Measurements from ENCODE around the gene ZNF438.
A peak's percentile ranks its signal among the peaks of the same experiment; 100 is the strongest.
"Not testable (repeated sequence)": the region's sequence is repeated elsewhere in the genome, so short reads cannot be mapped to it uniquely, and the experiment has no call there.

ZNF438 gene

GRCh38 chr10:31032258-31033132 lies 830 bp upstream of the ZNF438 start:
- Mint-ChIP-seq H3K27me3 (no peaks in the 10 kb centered on the region), H3K27ac (peak overlapping the region; percentile 96), H3K36me3 (ENCODE audit: low read depth) (no peaks in the 10 kb centered on the region), H3K4me3 (peak overlapping the region; percentile 84), H3K4me1 (ENCODE audit: low read depth) (peaks cover 8% of the 10 kb centered on the region), H3K9me3 (no peaks in the 10 kb centered on the region)

GRCh38 chr10:31031205-31031557 lies 484 bp downstream of the ZNF438 start:
- H3K4me1 Mint-ChIP-seq (ENCODE audit: low read depth): peaks cover 8% of the 10 kb centered on the region
- no peaks in the 10 kb centered on the region for H3K27me3 Mint-ChIP-seq
- peak overlapping the region; percentile 84 for H3K4me3 Mint-ChIP-seq
- H3K36me3 Mint-ChIP-seq (ENCODE audit: low read depth): no peaks in the 10 kb centered on the region
- no peaks in the 10 kb centered on the region for H3K9me3 Mint-ChIP-seq
- peak overlapping the region; percentile 55 for H3K27ac Mint-ChIP-seq

GRCh38 chr10:31030800-31031199 lies 865 bp downstream of the ZNF438 start:
- H3K4me3 Mint-ChIP-seq: peak overlapping the region; percentile 84
- no peaks in the 10 kb centered on the region for H3K36me3 Mint-ChIP-seq (ENCODE audit: low read depth)
- H3K27me3 Mint-ChIP-seq: no peaks in the 10 kb centered on the region
- peaks cover 8% of the 10 kb centered on the region for H3K4me1 Mint-ChIP-seq (ENCODE audit: low read depth)
- H3K27ac Mint-ChIP-seq: peak overlapping the region; percentile 55
- H3K9me3 Mint-ChIP-seq: no peaks in the 10 kb centered on the region

GRCh38 chr10:31030260-31030659 lies 1.4 kb downstream of the ZNF438 start:
- no peaks in the 10 kb centered on the region for H3K9me3 Mint-ChIP-seq
- no peaks in the 10 kb centered on the region for H3K36me3 Mint-ChIP-seq (ENCODE audit: low read depth)
- peaks cover 8% of the 10 kb centered on the region for H3K4me1 Mint-ChIP-seq (ENCODE audit: low read depth)
- no peak overlapping the region for H3K27ac Mint-ChIP-seq
- no peaks in the 10 kb centered on the region for H3K27me3 Mint-ChIP-seq
- H3K4me3 Mint-ChIP-seq: no peak overlapping the region

- peaks cover 12% of the 10 kb centered on the region for H3K4me1 Mint-ChIP-seq (ENCODE audit: low read depth)
- no peaks in the 10 kb centered on the region for H3K36me3 Mint-ChIP-seq (ENCODE audit: low read depth)
- no peak overlapping the region for H3K27ac Mint-ChIP-seq
- no peaks in the 10 kb centered on the region for H3K27me3 Mint-ChIP-seq
- no peaks in the 10 kb centered on the region for H3K9me3 Mint-ChIP-seq
- no peak overlapping the region for H3K4me3 Mint-ChIP-seq
Observed at GRCh38 chr10:31028081-31028480, 3.6 kb downstream of the ZNF438 start.

- H3K27ac Mint-ChIP-seq; H3K9me3 Mint-ChIP-seq; H3K27me3 Mint-ChIP-seq; H3K36me3 Mint-ChIP-seq (ENCODE audit: low read depth); H3K4me3 Mint-ChIP-seq: not testable (repeated sequence)
- H3K4me1 Mint-ChIP-seq (ENCODE audit: low read depth): peaks cover 12% of the 10 kb centered on the region
Observed at GRCh38 chr10:31026279-31026678, 5.4 kb downstream of the ZNF438 start.

- Mint-ChIP-seq H3K36me3 (ENCODE audit: low read depth) (no peaks in the 10 kb centered on the region), H3K27ac (no peak overlapping the region), H3K27me3 (no peaks in the 10 kb centered on the region), H3K9me3 (no peaks in the 10 kb centered on the region), H3K4me1 (ENCODE audit: low read depth) (peaks cover 3% of the 10 kb centered on the region), H3K4me3 (no peak overlapping the region)
Observed at GRCh38 chr10:31025142-31025541, 6.5 kb downstream of the ZNF438 start.

- Mint-ChIP-seq H3K4me1 (ENCODE audit: low read depth) (peaks cover 3% of the 10 kb centered on the region), H3K9me3 (no peaks in the 10 kb centered on the region)
Observed at GRCh38 chr10:31023558-31023957, 8.1 kb downstream of the ZNF438 start.

GRCh38 chr10:31020209-31020608 lies 11.5 kb downstream of the ZNF438 start:
- Mint-ChIP-seq H3K4me1 (ENCODE audit: low read depth) (peaks cover 3% of the 10 kb centered on the region), H3K27me3 (no peaks in the 10 kb centered on the region), H3K27ac (no peak overlapping the region), H3K9me3 (no peaks in the 10 kb centered on the region), H3K4me3 (no peak overlapping the region), H3K36me3 (ENCODE audit: low read depth) (no peaks in the 10 kb centered on the region)

More at GRCh38 chr10:31023558-31023957, 8.1 kb downstream of the ZNF438 start:
- no peak overlapping the region for H3K4me3 Mint-ChIP-seq
- H3K36me3 Mint-ChIP-seq (ENCODE audit: low read depth): no peaks in the 10 kb centered on the region
- no peak overlapping the region for H3K27ac Mint-ChIP-seq
- H3K27me3 Mint-ChIP-seq: no peaks in the 10 kb centered on the region

GRCh38 chr10:31018962-31019361 lies 12.7 kb downstream of the ZNF438 start:
- Mint-ChIP-seq H3K27ac (no peak overlapping the region), H3K4me1 (ENCODE audit: low read depth) (peaks cover 3% of the 10 kb centered on the region)

GRCh38 chr10:31018356-31018750 lies 13.3 kb downstream of the ZNF438 start:
- Mint-ChIP-seq H3K9me3 (no peaks in the 10 kb centered on the region), H3K4me3 (no peak overlapping the region), H3K27ac (no peak overlapping the region), H3K4me1 (ENCODE audit: low read depth) (no peaks in the 10 kb centered on the region), H3K36me3 (ENCODE audit: low read depth) (peaks cover 6% of the 10 kb centered on the region), H3K27me3 (no peaks in the 10 kb centered on the region)

More at GRCh38 chr10:31018962-31019361, 12.7 kb downstream of the ZNF438 start:
- Mint-ChIP-seq H3K4me3 (no peak overlapping the region), H3K9me3 (no peaks in the 10 kb centered on the region), H3K27me3 (no peaks in the 10 kb centered on the region), H3K36me3 (ENCODE audit: low read depth) (no peaks in the 10 kb centered on the region)

GRCh38 chr10:31017534-31018355 lies 13.9 kb downstream of the ZNF438 start:
- no peaks in the 10 kb centered on the region for H3K27me3 Mint-ChIP-seq
- no peaks in the 10 kb centered on the region for H3K9me3 Mint-ChIP-seq
- no peaks in the 10 kb centered on the region for H3K4me1 Mint-ChIP-seq (ENCODE audit: low read depth)
- H3K27ac Mint-ChIP-seq: no peak overlapping the region
- no peak overlapping the region for H3K4me3 Mint-ChIP-seq
- H3K36me3 Mint-ChIP-seq (ENCODE audit: low read depth): peaks cover 6% of the 10 kb centered on the region

- H3K36me3 Mint-ChIP-seq (ENCODE audit: low read depth): peaks cover 6% of the 10 kb centered on the region
- H3K9me3 Mint-ChIP-seq: no peaks in the 10 kb centered on the region
- no peak overlapping the region for H3K4me3 Mint-ChIP-seq
- H3K4me1 Mint-ChIP-seq (ENCODE audit: low read depth): no peaks in the 10 kb centered on the region
- H3K27me3 Mint-ChIP-seq: no peaks in the 10 kb centered on the region
- H3K27ac Mint-ChIP-seq: no peak overlapping the region
Observed at GRCh38 chr10:31014161-31014875, 17.3 kb downstream of the ZNF438 start.

- no peaks in the 10 kb centered on the region for H3K9me3 Mint-ChIP-seq
- H3K4me1 Mint-ChIP-seq (ENCODE audit: low read depth): no peaks in the 10 kb centered on the region
- no peak overlapping the region for H3K27ac Mint-ChIP-seq
- no peaks in the 10 kb centered on the region for H3K27me3 Mint-ChIP-seq
- peaks cover 6% of the 10 kb centered on the region for H3K36me3 Mint-ChIP-seq (ENCODE audit: low read depth)
- H3K4me3 Mint-ChIP-seq: no peak overlapping the region
Observed at GRCh38 chr10:31013331-31013730, 18.3 kb downstream of the ZNF438 start.

- Mint-ChIP-seq H3K27ac (no peak overlapping the region), H3K27me3 (no peaks in the 10 kb centered on the region), H3K4me3 (no peak overlapping the region), H3K9me3 (no peaks in the 10 kb centered on the region), H3K36me3 (ENCODE audit: low read depth) (peaks cover 6% of the 10 kb centered on the region), H3K4me1 (ENCODE audit: low read depth) (peaks cover 8% of the 10 kb centered on the region)
Observed at GRCh38 chr10:31011665-31012022, 20.0 kb downstream of the ZNF438 start.

Measured in stimulated activated naive CD8-positive, alpha-beta T cell treated with anti-CD3 and anti-CD28 coated beads, Interleukin-15, Interleukin-2, amounts not matched to agents 100 ng/mL and 50 ng/mL, for 24 hours (primary cell).